K562 (cell line): ENCODE data around the gene LRRC3B. TPM values are rescaled to one million over a fixed set of nuclear protein-coding genes. Genes with fewer than 3 reads are reported as not detected.

ENCODE experiments used
- ATAC-seq: fragments of 200-7000 bp; cut with Tn5 transposase; 3 replicates; pipeline ENCODE4 v1.9.1; 2020; ENCODE audit warnings: moderate library complexity
- BruUV-seq: library from RNA; stranded (reverse); fragments of 400-500 nt; replicated peaks from 2 replicates; lab custom pipeline; 2021; lab: Mats Ljungman, UMichigan
- CTCF ChIA-PET: fragments of 300-600 bp; formaldehyde crosslinking; extraction: SDS; loops from one replicate; lab custom pipeline; 2021; ENCODE audit warnings: low intra/inter-chr PET ratio; lab: Yijun Ruan, JAX
- POLR2A ChIA-PET: fragments of 300-600, 350-650 bp; sonication (Branson Sonifier 250); formaldehyde crosslinking; extraction: SDS; loops from one replicate; lab custom pipeline; 2021; ENCODE audit warnings: antibody characterized with exemption, inconsistent platforms; lab: Yijun Ruan, JAX
- DNase-seq, 4 experiments: peaks; one replicate each; pipeline versions ENCODE4 v3.0.0 to v3.0.0-alpha.2; 2011 to 2018; ENCODE audit warnings: low spot score in 3 of 4, mixed read lengths in 3 of 4; ENCODE audit errors: extremely low read depth in 1 of 4
- FAIRE-seq: peaks from 2 replicates; lab custom pipeline; 2011; peaks lifted over from hg19 to GRCh38; lab: Jason Lieb, UNC
- H2AFZ ChIP-seq: 2 replicates; pipeline ENCODE4 v1.6.0; 2011; ENCODE audit warnings: low read depth, low read length, control low read depth, inconsistent platforms
- H3K27ac ChIP-seq: fragments of 200-600 bp; 3 replicates; pipeline ENCODE4 v1.8.0; 2011; ENCODE audit warnings: low read depth, mild to moderate bottlenecking, control low read depth, inconsistent platforms, low read length, moderate library complexity, mixed read lengths; ENCODE audit errors: extremely low read depth
- H3K27me3 ChIP-seq, 2 experiments: fragments of 300-600 bp in 1 of 2; 2 replicates in 1 of 2; 3 replicates in 1 of 2; pipeline versions ENCODE4 v1.6.0 to v1.8.0; 2011; ENCODE audit warnings: inconsistent platforms in 2 of 2, low read length in 2 of 2, mild to moderate bottlenecking in 1 of 2, mixed read lengths in 1 of 2, moderate library complexity in 1 of 2; ENCODE audit not compliant: control insufficient read depth in 2 of 2, insufficient read depth in 2 of 2
- H3K36me3 ChIP-seq: fragments of 300-600 bp; 3 replicates; pipeline ENCODE4 v1.8.0; 2011; ENCODE audit warnings: mild to moderate bottlenecking, low read length, inconsistent platforms; ENCODE audit not compliant: control insufficient read depth, insufficient read depth
- H3K4me1 ChIP-seq, 2 experiments: fragments of 200-600 bp in 1 of 2; replicated peaks in 1 of 2; 2 replicates in 1 of 2; 3 replicates in 1 of 2; pipeline versions ENCODE4 v1.5.1 to v1.8.0; 2011; ENCODE audit warnings: inconsistent platforms in 2 of 2, low read length in 2 of 2, mild to moderate bottlenecking in 1 of 2, mixed read lengths in 1 of 2, moderate library complexity in 1 of 2; ENCODE audit not compliant: control insufficient read depth in 2 of 2, insufficient read depth in 2 of 2
- H3K4me2 ChIP-seq: 2 replicates; pipeline ENCODE4 v1.6.1; 2011; ENCODE audit warnings: low read length, control low read depth, inconsistent platforms, mixed read lengths; ENCODE audit not compliant: insufficient read depth
- H3K4me3 ChIP-seq: fragments of 200-600 bp; sonication (generic), shearing (Covaris generic); 2 replicates; pipeline ENCODE4 v1.5.1; 2016; ENCODE audit warnings: control low read depth, inconsistent platforms
- H3K79me2 ChIP-seq: fragments of 200-600 bp; 3 replicates; pipeline ENCODE4 v1.8.0; 2011; ENCODE audit warnings: low read length, inconsistent platforms; ENCODE audit not compliant: control insufficient read depth, insufficient read depth
- H3K9ac ChIP-seq, 2 experiments: 2 replicates each; pipeline versions ENCODE4 v1.6.0 to v1.6.1; 2011; ENCODE audit warnings: low read depth in 2 of 2, low read length in 2 of 2, control low read depth in 1 of 2, inconsistent platforms in 1 of 2, mild to moderate bottlenecking in 1 of 2, mixed read lengths in 1 of 2; ENCODE audit not compliant: insufficient read depth in 1 of 2
- H3K9me1 ChIP-seq: one replicate; pipeline ENCODE4 v1.6.0; 2011; ENCODE audit warnings: inconsistent platforms, mild to moderate bottlenecking, low read length, moderate library complexity; ENCODE audit not compliant: control insufficient read depth, insufficient read depth
- H3K9me3 ChIP-seq: replicated peaks from 2 replicates; pipeline ENCODE4 v1.5.1; 2011; ENCODE audit warnings: low read depth, low read length, inconsistent platforms; ENCODE audit not compliant: control insufficient read depth, insufficient read depth
- H4K20me1 ChIP-seq: replicated peaks from 2 replicates; pipeline ENCODE4 v1.6.1; 2011; ENCODE audit warnings: low read length, inconsistent platforms, mixed read lengths; ENCODE audit not compliant: control insufficient read depth, insufficient read depth
- DACH1 ChIP-seq: fragments of 450-650 bp; IDR thresholded peaks from 2 replicates; pipeline ENCODE4 v1.6.1; 2018; ENCODE audit not compliant: partially characterized antibody
- HNRNPK ChIP-seq: fragments of 200-400 bp; formaldehyde crosslinking; IDR thresholded peaks from one replicate; pipeline ENCODE4 v1.6.1; 2018; ENCODE audit warnings: mild to moderate bottlenecking, low read depth, low read length; ENCODE audit not compliant: poor library complexity, severe bottlenecking
- KLF13 ChIP-seq: fragments of 450-650 bp; IDR thresholded peaks from 2 replicates; pipeline ENCODE4 v1.6.1; 2016; ENCODE audit warnings: missing genetic modification characterization, low read depth, mild to moderate bottlenecking, missing compliant biosample characterization, moderate library complexity, borderline replicate concordance
- POLR2H ChIP-seq: IDR thresholded peaks from 2 replicates; pipeline ENCODE4 v1.6.1; 2016; ENCODE audit warnings: missing genetic modification characterization, low read depth, mild to moderate bottlenecking, control low read depth, missing compliant biosample characterization, moderate library complexity
- SMARCC2 ChIP-seq: fragments of 450-650 bp; IDR thresholded peaks from 2 replicates; pipeline ENCODE4 v1.6.1; 2017; ENCODE audit warnings: antibody characterized with exemption, moderate library complexity, mild to moderate bottlenecking, low read depth
- TAL1 ChIP-seq: fragments of 450-650 bp; IDR thresholded peaks from 2 replicates; pipeline ENCODE4 v1.6.1; 2016; ENCODE audit warnings: mild to moderate bottlenecking
- ZFX ChIP-seq: sonication (generic); formaldehyde crosslinking; IDR thresholded peaks from 2 replicates; pipeline ENCODE4 v1.8.0; 2022; ENCODE audit warnings: mild to moderate bottlenecking, missing genetic modification reagents, moderate library complexity
- ZNF586 ChIP-seq: fragments of 450-650 bp; formaldehyde crosslinking; conservative IDR thresholded peaks from 2 replicates; pipeline ENCODE4 v1.4.0; 2020; ENCODE audit warnings: mild to moderate bottlenecking, moderate library complexity
- in situ Hi-C: fragments of 300-500 bp; cut with MboI; formaldehyde crosslinking; loops from 4 replicates; pipeline ENCODE4 v1.15.0; 2018; ENCODE audit warnings: inconsistent platforms, mixed read lengths
- intact Hi-C: fragments of 100-400 bp; cut with micrococcal nuclease; formaldehyde crosslinking; loops from 2 replicates; pipeline ENCODE4 v1.14.2; 2022
- polyA plus RNA-seq, 8 experiments: library from polyadenylated mRNA; depleted of rRNA in 4 of 8; stranded (reverse) in 5 of 8; unstranded in 3 of 8; fragments of >200 nt; fragmentation: Nextera tagmentation in 2 of 8; fragmentation: Illumina TruSeq in 1 of 8; extraction: Ambion mirVana in 2 of 8; extraction: Trizol in 1 of 8; gene quantifications; 2 replicates each; pipeline versions ENCODE4 v1.2.1 to v1.2.3, GENCODE V29; 2011 to 2014; ENCODE audit warnings: inconsistent platforms in 1 of 8, missing spikeins in 1 of 8
- total RNA-seq, 7 experiments: library from RNA; depleted of rRNA in 6 of 7; stranded (reverse); fragments of >200 nt in 6 of 7; fragmentation: Illumina TruSeq in 2 of 7; extraction: Trizol in 2 of 7; gene quantifications; 2 replicates each; pipeline versions ENCODE4 v1.2.1 to v1.2.3, GENCODE V29; 2011 to 2021; ENCODE audit warnings: low replicate concordance in 1 of 7
- TF ChIP-seq, protein P1 (sequence below): sonication (generic); formaldehyde crosslinking; IDR thresholded peaks from 2 replicates; pipeline ENCODE4 v1.8.1; 2023; ENCODE audit warnings: mild to moderate bottlenecking, missing genetic modification reagents, moderate library complexity

LRRC3B gene
- total and polyA plus RNA-seq, 9 of the 15 experiments (the other 6 are each of a cell fraction or from before 2014, with no cell fraction given): under 0.01 to 0.33 TPM; not detected in 7

DNA sequence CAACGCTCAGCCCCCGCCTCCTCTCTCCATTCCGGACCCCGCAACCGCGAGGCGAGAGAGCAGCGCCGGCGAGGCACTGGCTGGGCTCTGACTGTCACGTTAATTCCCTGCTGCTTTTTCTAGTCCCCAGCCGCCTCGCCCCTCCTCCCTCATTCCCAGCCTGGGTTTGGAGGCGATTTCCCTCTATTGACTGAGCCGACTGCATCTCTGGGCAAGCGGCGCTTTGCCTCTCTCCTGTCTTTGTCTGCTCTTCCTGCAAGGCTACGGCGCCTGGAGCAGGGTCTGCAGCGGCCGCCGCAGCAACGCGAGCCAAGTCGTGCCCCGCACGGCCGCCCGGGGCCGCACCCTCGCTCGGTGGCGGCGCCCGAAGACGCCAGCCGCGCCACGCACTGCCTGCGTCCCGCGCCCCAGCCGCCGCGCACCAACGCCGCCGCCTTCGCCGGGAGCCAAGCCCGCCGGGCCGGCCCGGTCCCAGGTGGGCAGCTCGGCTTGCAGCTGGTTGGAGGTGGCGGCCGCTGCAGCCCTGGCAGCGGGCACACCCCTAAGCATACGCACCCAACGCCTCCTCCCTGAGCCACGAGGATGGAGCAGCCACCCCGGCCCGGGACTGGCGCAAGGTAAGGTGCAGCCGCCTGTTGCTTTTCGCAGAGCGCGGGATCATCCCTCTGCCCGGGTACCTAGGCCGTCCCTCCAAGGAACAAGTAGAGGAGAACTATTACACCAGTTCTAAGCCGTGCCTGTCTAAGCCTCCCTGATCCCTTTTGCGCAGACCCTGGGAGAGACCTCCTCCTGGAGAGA, at the start of gene LRRC3B (continued):
- TF ChIP-seq KLF13: no peak
- no peak for TF ChIP-seq ZNF586 (CRISPR knock-in tag)
- TF ChIP-seq HNRNPK: no peak
- TF ChIP-seq SMARCC2: no peak

- intact Hi-C loops: no loop called here
- DNase-seq: no peak
- no peak for ATAC-seq
- no peaks in the 10 kb centered on the region for H4K20me1 ChIP-seq
- no peak for FAIRE-seq
- in situ Hi-C loops: no loop called here
- peaks cover 3% of the 10 kb centered on the region for H3K9me3 ChIP-seq
- H3K4me3 ChIP-seq: no peak overlapping the region
- H3K4me2 ChIP-seq: no peak overlapping the region
- no peak overlapping the region for H2AFZ ChIP-seq
- H3K27me3 ChIP-seq: no peaks in the 10 kb centered on the region
- CTCF ChIA-PET: no interaction called here
- H3K36me3 ChIP-seq: no peaks in the 10 kb centered on the region
- POLR2A ChIA-PET: no interaction called here
- TF ChIP-seq TAL1 (no peak), ZFX (CRISPR knock-in tag) (no peak), SMARCC2 (no peak), POLR2H (tag) (no peak), DACH1 (no peak)
- TF ChIP-seq, protein P1, sequence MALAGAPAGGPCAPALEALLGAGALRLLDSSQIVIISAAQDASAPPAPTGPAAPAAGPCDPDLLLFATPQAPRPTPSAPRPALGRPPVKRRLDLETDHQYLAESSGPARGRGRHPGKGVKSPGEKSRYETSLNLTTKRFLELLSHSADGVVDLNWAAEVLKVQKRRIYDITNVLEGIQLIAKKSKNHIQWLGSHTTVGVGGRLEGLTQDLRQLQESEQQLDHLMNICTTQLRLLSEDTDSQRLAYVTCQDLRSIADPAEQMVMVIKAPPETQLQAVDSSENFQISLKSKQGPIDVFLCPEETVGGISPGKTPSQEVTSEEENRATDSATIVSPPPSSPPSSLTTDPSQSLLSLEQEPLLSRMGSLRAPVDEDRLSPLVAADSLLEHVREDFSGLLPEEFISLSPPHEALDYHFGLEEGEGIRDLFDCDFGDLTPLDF: no peak
- TF ChIP-seq, all 486 proteins: peak for 0
- Histone ChIP-seq H3K9ac (no peak overlapping the region), H3K4me1 (no peaks in the 10 kb centered on the region), H3K9me1 (no peaks in the 10 kb centered on the region), H3K27ac (no peak overlapping the region), H3K79me2 (no peaks in the 10 kb centered on the region)
- BruUV-seq: no TSS peak
Observed at GRCh38 chr3:26574766-26575165, 47.8 kb upstream of the LRRC3B start.
